ENCODE measurements around the gene SDHA. TPM values are rescaled to one million over a fixed set of nuclear protein-coding genes. Genes with fewer than 3 reads are reported as not detected.
"Not testable (repeated sequence)": the region's sequence is repeated elsewhere in the genome, so short reads cannot be mapped to it uniquely, and the experiment has no call there.

Gene SDHA
- total RNA-seq, 4 donors from 2014 or later: 155 to 471 (median 250) TPM

DNA sequence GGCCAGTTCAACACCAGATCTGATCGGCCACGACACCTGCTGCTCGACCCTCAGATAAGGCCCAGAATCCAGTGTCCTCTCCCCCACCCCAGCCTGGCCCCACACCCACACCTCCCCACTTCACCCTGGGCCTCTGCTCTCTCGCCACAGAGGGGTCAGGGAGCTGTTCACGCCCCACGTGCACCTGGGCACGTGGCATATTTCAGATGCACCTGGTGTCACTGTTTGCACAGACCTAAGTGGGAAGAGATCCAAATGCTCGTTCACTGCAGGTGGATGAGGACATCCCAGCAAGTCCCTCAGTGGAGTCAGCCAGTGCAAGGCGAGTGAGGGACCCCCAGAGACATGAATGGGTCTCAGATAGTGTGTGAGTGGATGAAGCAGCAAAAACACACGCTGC is 78.1 kb downstream of the SDHA start:
- DNase-seq; in situ Hi-C loops (cut with MboI; ENCODE audit: low pct_ligation_motif_present in 1 of 4, low pct_unique_long_range_greater_than_20kb in 1 of 4, low sequenced_read_pairs in 3 of 4): not testable (repeated sequence)

DNA sequence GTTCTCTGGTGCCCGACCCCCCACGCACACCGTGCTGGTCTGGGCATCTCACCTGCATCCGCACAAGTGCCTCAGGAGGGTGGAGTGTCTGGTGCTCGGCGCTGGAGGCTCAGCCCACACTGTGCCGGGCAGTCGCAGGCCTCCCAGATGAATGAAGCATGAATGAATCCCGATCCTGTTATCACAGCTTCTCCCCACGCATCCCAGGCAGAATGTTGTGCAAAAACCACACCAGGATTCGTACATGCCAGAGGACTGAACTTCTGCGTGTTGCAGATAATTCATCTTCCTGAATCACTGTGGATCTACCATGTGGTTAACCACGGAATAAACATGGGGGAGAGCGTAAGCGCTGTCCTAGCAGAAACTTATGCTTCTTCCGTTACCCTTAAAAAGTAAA is 78.8 kb downstream of the SDHA start:
- in situ Hi-C loops (cut with MboI; ENCODE audit: low pct_ligation_motif_present in 1 of 4, low pct_unique_long_range_greater_than_20kb in 1 of 4, low sequenced_read_pairs in 3 of 4); intact Hi-C loops (cut with DNase I; ENCODE audit: low total_unique reads); H3K27me3 ChIP-seq; H3K36me3 ChIP-seq; H3K27ac ChIP-seq; H3K4me3 ChIP-seq; DNase-seq; H3K9me3 ChIP-seq: not testable (repeated sequence)
- peaks cover 0 to 10% (median 2%) of the 10 kb centered on the region in 4 donors for H3K4me1 ChIP-seq
- WGBS, 2 donors (ENCODE audit: low coverage in 1 of 2): 76 to 77% methylated on average over 6 to 9 of the region's 16 CpGs

More for the DNA sequence above, 78.1 kb downstream of the SDHA start:
- WGBS, 2 donors (ENCODE audit: low coverage in 1 of 2): 63 to 67% methylated on average over 4 to 10 of the region's 10 CpGs
- H3K36me3 ChIP-seq; H3K4me3 ChIP-seq; H3K27ac ChIP-seq; intact Hi-C loops (cut with DNase I; ENCODE audit: low total_unique reads); H3K9me3 ChIP-seq; H3K4me1 ChIP-seq; H3K27me3 ChIP-seq: not testable (repeated sequence)

DNA sequence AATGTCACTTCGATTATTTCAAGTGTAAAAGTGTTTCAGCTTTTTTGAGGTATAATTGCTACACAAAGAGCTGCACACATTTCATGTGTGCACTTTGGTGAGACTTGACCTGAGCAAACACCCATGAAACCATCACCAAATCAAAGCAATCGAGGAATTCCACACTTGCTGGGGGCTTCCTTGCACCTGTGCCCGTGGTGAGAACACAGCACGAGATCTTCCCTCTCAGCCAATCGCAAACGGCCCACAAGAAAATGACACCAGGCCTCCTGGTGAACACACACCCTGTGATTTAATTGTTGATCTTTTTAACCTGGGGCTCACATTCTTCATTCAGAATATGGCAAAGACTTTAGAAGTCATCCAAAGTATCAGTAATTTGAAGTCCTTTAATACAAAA is 79.3 kb downstream of the SDHA start:
- H3K9me3 ChIP-seq; H3K36me3 ChIP-seq; in situ Hi-C loops (cut with MboI; ENCODE audit: low pct_ligation_motif_present in 1 of 4, low pct_unique_long_range_greater_than_20kb in 1 of 4, low sequenced_read_pairs in 3 of 4); H3K27ac ChIP-seq; intact Hi-C loops (cut with DNase I; ENCODE audit: low total_unique reads); H3K4me3 ChIP-seq; DNase-seq; H3K27me3 ChIP-seq: not testable (repeated sequence)
- 58 to 75% methylated on average over 1 to 6 of the region's 6 CpGs for WGBS, 2 donors (ENCODE audit: low coverage in 1 of 2)
- peaks cover 0 to 10% (median 5%) of the 10 kb centered on the region in 4 donors for H3K4me1 ChIP-seq

DNA sequence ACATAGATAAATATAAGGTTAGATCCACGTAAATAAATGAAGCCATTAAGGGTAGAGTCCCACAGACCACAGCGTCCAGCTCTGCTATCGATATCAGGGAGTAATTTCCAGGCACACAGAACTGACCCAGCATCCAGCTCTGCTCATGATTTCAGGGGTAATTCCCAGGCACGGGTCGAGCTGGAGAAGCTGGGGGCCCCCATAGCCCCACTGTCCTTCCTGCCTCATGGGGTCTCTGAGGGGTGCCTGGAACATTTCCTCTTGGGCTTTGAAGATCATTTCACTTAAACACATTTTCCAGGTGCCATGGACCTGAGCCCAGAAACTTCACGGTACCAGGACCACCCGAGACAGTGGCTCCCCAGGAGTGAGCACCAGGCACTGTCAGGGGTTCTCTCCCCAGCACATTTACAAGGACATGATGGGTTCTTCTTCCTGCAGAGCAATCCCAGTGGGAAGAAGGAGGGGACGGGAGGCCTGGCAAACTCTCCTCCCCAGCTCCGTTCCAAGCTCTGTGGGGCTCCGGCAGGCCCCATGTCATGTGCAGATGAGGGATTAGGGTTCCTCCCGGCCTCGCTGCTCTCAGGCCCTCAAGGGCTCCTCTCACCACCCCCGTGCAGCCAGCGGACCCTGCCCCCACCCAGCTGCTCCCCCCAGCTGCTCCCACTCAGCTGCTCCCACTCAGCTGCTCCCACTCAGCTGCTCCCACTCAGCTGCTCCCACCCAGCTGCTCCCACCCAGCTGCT is 80.0 kb downstream of the SDHA start:
- in situ Hi-C loops (cut with MboI; ENCODE audit: low pct_ligation_motif_present in 1 of 4, low pct_unique_long_range_greater_than_20kb in 1 of 4, low sequenced_read_pairs in 3 of 4); H3K27me3 ChIP-seq; intact Hi-C loops (cut with DNase I; ENCODE audit: low total_unique reads); H3K36me3 ChIP-seq; H3K4me3 ChIP-seq; DNase-seq; H3K27ac ChIP-seq; H3K9me3 ChIP-seq: not testable (repeated sequence)
- peaks cover 0 to 14% (median 9%) of the 10 kb centered on the region in 4 donors for H3K4me1 ChIP-seq
- WGBS, 2 donors (ENCODE audit: low coverage in 1 of 2): 81 to 90% methylated on average over 3 to 13 of the region's 14 CpGs

DNA sequence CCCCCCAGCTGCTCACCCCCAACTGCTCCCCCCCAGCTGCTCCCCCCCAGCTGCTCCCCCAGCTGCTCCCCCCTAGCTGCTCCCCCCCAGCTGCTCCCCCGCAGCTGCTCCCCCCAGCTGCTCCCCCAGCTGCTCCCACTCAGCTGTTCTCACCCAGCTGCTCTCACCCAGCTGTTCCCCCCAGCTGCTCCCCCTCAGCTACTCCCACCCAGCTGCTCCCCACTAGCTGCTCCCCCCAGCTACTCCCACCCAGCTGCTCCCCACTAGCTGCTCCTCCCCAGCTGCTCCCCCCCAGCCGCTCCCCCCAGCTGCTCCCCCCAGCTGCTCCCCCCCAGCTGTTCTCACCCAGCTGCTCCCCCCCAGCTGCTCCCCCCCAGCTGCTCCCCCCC is 80.6 kb downstream of the SDHA start:
- no peak for DNase-seq
- H3K4me1 ChIP-seq: peaks cover 0 to 14% (median 9%) of the 10 kb centered on the region in 4 donors
- in situ Hi-C loops (cut with MboI; ENCODE audit: low pct_ligation_motif_present in 1 of 4, low pct_unique_long_range_greater_than_20kb in 1 of 4, low sequenced_read_pairs in 3 of 4): no loop called here
- TF ChIP-seq EP300 (IDR thresholded peaks at IDR 0.05; ENCODE audit: low read depth) (no peak), POLR2AphosphoS5 (IDR thresholded peaks at IDR 0.05) (no peak), POLR2A (IDR thresholded peaks at IDR 0.05) (no peak)
- TF ChIP-seq, protein P1, sequence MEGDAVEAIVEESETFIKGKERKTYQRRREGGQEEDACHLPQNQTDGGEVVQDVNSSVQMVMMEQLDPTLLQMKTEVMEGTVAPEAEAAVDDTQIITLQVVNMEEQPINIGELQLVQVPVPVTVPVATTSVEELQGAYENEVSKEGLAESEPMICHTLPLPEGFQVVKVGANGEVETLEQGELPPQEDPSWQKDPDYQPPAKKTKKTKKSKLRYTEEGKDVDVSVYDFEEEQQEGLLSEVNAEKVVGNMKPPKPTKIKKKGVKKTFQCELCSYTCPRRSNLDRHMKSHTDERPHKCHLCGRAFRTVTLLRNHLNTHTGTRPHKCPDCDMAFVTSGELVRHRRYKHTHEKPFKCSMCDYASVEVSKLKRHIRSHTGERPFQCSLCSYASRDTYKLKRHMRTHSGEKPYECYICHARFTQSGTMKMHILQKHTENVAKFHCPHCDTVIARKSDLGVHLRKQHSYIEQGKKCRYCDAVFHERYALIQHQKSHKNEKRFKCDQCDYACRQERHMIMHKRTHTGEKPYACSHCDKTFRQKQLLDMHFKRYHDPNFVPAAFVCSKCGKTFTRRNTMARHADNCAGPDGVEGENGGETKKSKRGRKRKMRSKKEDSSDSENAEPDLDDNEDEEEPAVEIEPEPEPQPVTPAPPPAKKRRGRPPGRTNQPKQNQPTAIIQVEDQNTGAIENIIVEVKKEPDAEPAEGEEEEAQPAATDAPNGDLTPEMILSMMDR (IDR thresholded peaks at IDR 0.05): no peak
- H3K27me3 ChIP-seq: no peaks in the 10 kb centered on the region
- 80% methylated on average over 1 of the region's 2 CpGs; no CpG with 5 or more reads in 1 of the 2 donors for WGBS, 2 donors (ENCODE audit: low coverage in 1 of 2)
- no peak overlapping the region for H3K27ac ChIP-seq
- H3K9me3 ChIP-seq: no peaks in the 10 kb centered on the region
- intact Hi-C loops (cut with DNase I; ENCODE audit: low total_unique reads): no loop called here
- no peaks in the 10 kb centered on the region for H3K36me3 ChIP-seq
- H3K4me3 ChIP-seq: no peak overlapping the region

DNA sequence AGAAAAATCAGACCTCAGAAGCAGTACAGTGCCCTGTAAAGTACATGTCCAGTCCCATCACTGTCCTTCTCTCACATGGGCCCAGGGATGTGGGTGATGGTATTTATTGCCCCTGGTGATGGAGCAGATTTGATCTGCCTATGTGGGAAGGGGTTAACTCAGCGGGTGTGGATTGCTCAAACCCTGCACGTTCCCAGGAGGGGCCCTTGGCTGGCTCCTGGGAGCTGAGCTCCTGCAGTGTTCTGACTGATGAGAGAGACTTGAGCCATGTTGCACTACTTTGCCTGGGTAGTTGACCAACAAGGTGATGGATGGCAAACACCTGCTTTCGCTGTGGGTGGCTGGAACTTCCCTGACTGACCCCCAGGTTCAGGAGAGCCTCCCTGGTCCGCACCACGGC is 81.8 kb downstream of the SDHA start:
- H3K27me3 ChIP-seq; DNase-seq; H3K9me3 ChIP-seq; intact Hi-C loops (cut with DNase I; ENCODE audit: low total_unique reads); H3K27ac ChIP-seq; H3K36me3 ChIP-seq; in situ Hi-C loops (cut with MboI; ENCODE audit: low pct_ligation_motif_present in 1 of 4, low pct_unique_long_range_greater_than_20kb in 1 of 4, low sequenced_read_pairs in 3 of 4); H3K4me3 ChIP-seq: not testable (repeated sequence)
- H3K4me1 ChIP-seq: peaks cover 0 to 14% (median 9%) of the 10 kb centered on the region in 4 donors
- 74% methylated on average over 5 of the region's 5 CpGs; no CpG with 5 or more reads in 1 of the 2 donors for WGBS, 2 donors (ENCODE audit: low coverage in 1 of 2)

DNA sequence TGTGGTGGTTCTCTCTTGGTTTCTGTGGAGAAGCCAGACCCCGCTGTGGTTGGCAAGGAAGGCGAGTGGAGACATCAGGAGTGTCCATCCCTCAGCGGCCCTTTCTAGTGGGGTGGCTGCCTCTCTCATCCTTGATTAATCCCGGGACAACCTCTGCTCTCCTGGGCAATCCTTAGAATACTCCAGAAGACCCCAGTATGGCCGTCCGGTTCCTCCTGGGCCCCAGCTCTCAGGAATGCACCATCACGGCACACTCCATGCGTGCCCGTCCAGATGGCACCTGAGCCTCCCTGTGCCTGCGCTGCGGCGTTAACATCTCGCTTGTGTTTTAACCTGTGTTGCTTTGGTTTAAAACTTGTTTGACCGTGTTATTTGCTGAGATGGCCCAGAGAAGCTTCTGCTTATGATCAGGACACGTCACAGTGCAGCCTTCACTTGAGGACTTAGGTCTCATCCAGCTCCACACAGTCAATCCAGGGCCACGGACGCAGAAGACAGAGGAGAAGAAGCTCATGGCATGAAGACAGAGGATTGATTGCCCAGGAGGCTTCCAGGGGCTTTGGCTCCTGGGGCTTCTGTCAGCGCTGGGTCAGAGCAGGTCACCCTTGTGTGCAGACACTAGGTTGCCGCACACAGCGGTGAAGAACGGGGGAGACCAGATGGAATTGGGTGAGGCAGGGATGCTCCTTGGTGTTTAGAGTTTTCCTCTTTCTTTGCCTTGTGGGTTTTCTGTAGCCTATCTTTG is 82.7 kb downstream of the SDHA start:
- in situ Hi-C loops (cut with MboI; ENCODE audit: low pct_ligation_motif_present in 1 of 4, low pct_unique_long_range_greater_than_20kb in 1 of 4, low sequenced_read_pairs in 3 of 4): not testable (repeated sequence)

DNA sequence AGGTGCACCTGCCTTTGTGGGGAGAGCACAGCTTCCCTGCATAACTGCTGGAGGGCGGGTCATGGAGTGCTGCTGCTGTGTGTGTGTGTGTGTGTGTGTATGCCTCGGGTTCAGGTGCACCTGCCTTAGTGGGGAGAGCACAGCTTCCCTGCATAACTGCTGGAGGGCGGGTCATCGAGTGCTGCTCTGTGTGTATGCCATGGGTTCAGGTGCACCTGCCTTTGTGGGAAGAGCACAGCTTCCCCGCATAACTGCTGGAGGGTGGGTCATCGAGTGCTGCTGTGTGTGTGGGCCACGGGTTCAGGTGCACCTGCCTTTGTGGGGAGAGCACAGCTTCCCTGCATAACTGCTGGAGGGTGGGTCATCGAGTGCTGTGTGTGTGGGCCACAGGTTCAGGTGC is 84.3 kb downstream of the SDHA start:
- H3K27me3 ChIP-seq; in situ Hi-C loops (cut with MboI; ENCODE audit: low pct_ligation_motif_present in 1 of 4, low pct_unique_long_range_greater_than_20kb in 1 of 4, low sequenced_read_pairs in 3 of 4); intact Hi-C loops (cut with DNase I; ENCODE audit: low total_unique reads); H3K36me3 ChIP-seq; DNase-seq; H3K9me3 ChIP-seq; H3K4me3 ChIP-seq: not testable (repeated sequence)
- H3K4me1 ChIP-seq: peaks cover 0 to 14% (median 8%) of the 10 kb centered on the region in 4 donors
- peak overlapping the region in 1 of 4 donors; percentile 36 for H3K27ac ChIP-seq
- WGBS, 2 donors (ENCODE audit: low coverage in 1 of 2): 40% methylated on average over 3 to 8 of the region's 8 CpGs

More for the DNA sequence above, 82.7 kb downstream of the SDHA start:
- H3K4me3 ChIP-seq; DNase-seq; H3K36me3 ChIP-seq; H3K9me3 ChIP-seq; H3K27me3 ChIP-seq; intact Hi-C loops (cut with DNase I; ENCODE audit: low total_unique reads): not testable (repeated sequence)
- peak overlapping the region in 1 of 4 donors; percentile 36 for H3K27ac ChIP-seq
- peaks cover 0 to 14% (median 9%) of the 10 kb centered on the region in 4 donors for H3K4me1 ChIP-seq
- 89 to 100% methylated on average over 1 to 21 of the region's 21 CpGs for WGBS, 2 donors (ENCODE audit: low coverage in 1 of 2)
